DND-41 (cell line): ENCODE results near the gene CDK3.

Source experiments
- ATAC-seq: fragments of 200-7000 bp; cut with Tn5 transposase; 3 replicates; pipeline ENCODE4 v1.9.1; 2021; ENCODE audit warnings: low read depth; ENCODE audit not compliant: insufficient read depth
- DNase-seq: peaks from one replicate; pipeline ENCODE4 v3.0.0-alpha.2; 2020
- H2AFZ ChIP-seq: 2 replicates; pipeline ENCODE4 v1.6.0; 2012; ENCODE audit warnings: low read depth, low read length
- H3K27ac ChIP-seq: 2 replicates; pipeline ENCODE4 v1.5.1; 2012; ENCODE audit warnings: low read length, inconsistent platforms
- H3K27me3 ChIP-seq: fragments of 200-600 bp; sonication (generic); 2 replicates; pipeline ENCODE4 v1.6.0; 2012; ENCODE audit warnings: low read length, mild to moderate bottlenecking, inconsistent platforms; ENCODE audit not compliant: insufficient read depth, poor library complexity
- H3K36me3 ChIP-seq: 2 replicates; pipeline ENCODE4 v1.5.1; 2012; ENCODE audit warnings: low read length, inconsistent platforms; ENCODE audit not compliant: insufficient read depth
- H3K4me1 ChIP-seq: 2 replicates; pipeline ENCODE4 v1.5.1; 2012; ENCODE audit warnings: mild to moderate bottlenecking, low read length; ENCODE audit not compliant: insufficient read depth
- H3K4me2 ChIP-seq: 2 replicates; pipeline ENCODE4 v1.6.0; 2012; ENCODE audit warnings: mild to moderate bottlenecking, moderate library complexity, low read length, inconsistent platforms; ENCODE audit not compliant: insufficient read depth
- H3K4me3 ChIP-seq, 2 experiments: fragments of 200-600 bp in 1 of 2; shearing (Covaris generic) in 1 of 2; 2 replicates each; pipeline ENCODE4 v1.5.1; 2012 to 2016; ENCODE audit warnings: inconsistent platforms in 2 of 2, low read length in 2 of 2, mild to moderate bottlenecking in 2 of 2, low read depth in 1 of 2, moderate library complexity in 1 of 2
- H3K79me2 ChIP-seq: 2 replicates; pipeline ENCODE4 v1.6.0; 2012; ENCODE audit warnings: low read length, inconsistent platforms; ENCODE audit not compliant: insufficient read depth
- H3K9ac ChIP-seq: 2 replicates; pipeline ENCODE4 v1.6.0; 2012; ENCODE audit warnings: low read depth, mild to moderate bottlenecking, inconsistent platforms, low read length, moderate library complexity
- H3K9me3 ChIP-seq: 2 replicates; pipeline ENCODE4 v1.5.1; 2012; ENCODE audit warnings: low read length, moderate library complexity, mild to moderate bottlenecking, inconsistent platforms; ENCODE audit not compliant: insufficient read depth, severe bottlenecking
- H4K20me1 ChIP-seq: 2 replicates; pipeline ENCODE4 v1.6.0; 2012; ENCODE audit warnings: low read length; ENCODE audit not compliant: insufficient read depth
- EZH2 ChIP-seq: IDR thresholded peaks from 3 replicates; pipeline ENCODE4 v1.6.1; 2012; ENCODE audit warnings: borderline replicate concordance, low read depth, mild to moderate bottlenecking, moderate library complexity, low read length, inconsistent platforms; ENCODE audit not compliant: severe bottlenecking
- TF ChIP-seq, protein P1 (sequence below): IDR thresholded peaks from 2 replicates; pipeline ENCODE4 v1.5.1; 2012; ENCODE audit warnings: borderline replicate concordance, low read length, moderate library complexity, mild to moderate bottlenecking; ENCODE audit not compliant: poor library complexity, severe bottlenecking; ENCODE audit errors: extremely low read depth

Gene CDK3

DNA sequence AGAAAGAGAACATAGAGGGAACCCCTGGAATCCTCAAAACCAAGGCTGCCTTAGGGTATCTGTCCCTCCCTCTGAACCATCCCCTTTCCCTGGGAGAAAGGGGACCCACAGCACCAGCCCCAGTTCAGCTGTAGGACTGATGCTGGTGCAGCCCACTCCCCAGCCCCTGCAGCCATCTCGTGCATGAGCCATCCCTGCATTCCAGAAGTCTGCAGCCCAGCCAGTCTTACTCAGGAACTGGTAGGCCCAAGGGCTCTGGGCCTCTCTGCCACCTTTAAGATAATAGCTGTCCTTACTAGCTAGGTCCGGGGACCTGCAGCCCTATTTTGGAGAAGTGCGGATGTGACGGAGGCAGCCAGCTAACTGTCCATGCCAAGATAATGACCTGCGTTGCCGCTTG, 32.5 kb downstream of the CDK3 start:
- no peak for DNase-seq
- Histone ChIP-seq H4K20me1 (no peaks in the 10 kb centered on the region), H3K27me3 (no peaks in the 10 kb centered on the region), H3K4me1 (peaks cover 27% of the 10 kb centered on the region), H3K79me2 (no peaks in the 10 kb centered on the region), H3K4me2 (no peak overlapping the region), H3K9me3 (no peaks in the 10 kb centered on the region), H3K9ac (no peak overlapping the region), H3K4me3 (no peak overlapping the region), H2AFZ (no peak overlapping the region), H3K27ac (no peak overlapping the region), H3K36me3 (peaks cover 2% of the 10 kb centered on the region; the same call in 1 of the 2 replicates)
- TF ChIP-seq, protein P1, sequence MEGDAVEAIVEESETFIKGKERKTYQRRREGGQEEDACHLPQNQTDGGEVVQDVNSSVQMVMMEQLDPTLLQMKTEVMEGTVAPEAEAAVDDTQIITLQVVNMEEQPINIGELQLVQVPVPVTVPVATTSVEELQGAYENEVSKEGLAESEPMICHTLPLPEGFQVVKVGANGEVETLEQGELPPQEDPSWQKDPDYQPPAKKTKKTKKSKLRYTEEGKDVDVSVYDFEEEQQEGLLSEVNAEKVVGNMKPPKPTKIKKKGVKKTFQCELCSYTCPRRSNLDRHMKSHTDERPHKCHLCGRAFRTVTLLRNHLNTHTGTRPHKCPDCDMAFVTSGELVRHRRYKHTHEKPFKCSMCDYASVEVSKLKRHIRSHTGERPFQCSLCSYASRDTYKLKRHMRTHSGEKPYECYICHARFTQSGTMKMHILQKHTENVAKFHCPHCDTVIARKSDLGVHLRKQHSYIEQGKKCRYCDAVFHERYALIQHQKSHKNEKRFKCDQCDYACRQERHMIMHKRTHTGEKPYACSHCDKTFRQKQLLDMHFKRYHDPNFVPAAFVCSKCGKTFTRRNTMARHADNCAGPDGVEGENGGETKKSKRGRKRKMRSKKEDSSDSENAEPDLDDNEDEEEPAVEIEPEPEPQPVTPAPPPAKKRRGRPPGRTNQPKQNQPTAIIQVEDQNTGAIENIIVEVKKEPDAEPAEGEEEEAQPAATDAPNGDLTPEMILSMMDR, result no peak
- no peak for TF ChIP-seq EZH2
- ATAC-seq, result no peak

DNA sequence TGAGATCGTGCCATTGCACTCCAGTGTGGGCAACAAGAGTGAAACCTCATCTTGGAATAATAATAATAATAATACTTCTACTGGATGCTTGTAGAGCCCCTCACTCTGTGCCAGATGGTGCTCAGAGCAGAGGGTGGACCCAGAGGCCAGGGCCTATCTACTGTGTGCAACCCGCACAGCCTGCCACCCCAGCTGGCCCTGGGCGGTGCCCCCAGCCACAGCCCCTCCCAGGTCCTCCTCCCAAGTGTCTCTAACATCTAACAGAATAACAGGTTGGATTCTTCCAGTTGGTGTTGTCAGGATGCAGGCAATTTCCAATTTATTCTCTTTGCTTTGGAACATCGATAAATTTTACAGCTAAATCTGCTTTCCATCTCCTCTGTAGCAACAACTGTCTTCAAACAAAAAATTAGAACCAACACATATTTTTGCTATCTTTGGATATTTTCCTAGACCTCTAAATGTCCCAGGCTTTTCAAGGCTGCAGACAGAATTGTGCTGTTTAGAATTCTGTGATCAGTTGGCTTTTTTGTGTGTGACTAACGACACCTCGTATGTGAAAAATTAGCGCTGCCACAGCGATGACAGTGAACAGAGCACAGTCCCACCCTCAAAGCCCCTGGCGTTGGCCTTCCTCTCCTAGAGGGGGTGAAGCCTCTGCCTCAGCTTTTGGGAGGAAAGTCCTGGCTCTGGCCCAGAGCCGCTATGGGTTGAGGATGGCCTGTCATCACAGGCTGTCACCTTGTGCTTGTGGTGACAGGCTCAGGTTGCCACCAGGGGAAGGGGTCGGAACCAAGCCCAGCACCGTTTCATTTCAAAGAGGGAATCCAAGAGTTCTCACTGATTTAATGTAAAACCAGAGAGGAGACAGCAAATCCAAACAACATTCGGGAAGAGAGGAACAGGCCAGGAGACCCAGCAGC, 34.0 kb downstream of the CDK3 start:
- H3K27ac ChIP-seq, result peak overlapping the region; percentile 37; the same call in 1 of the 2 replicates
- H3K4me1 ChIP-seq, result peaks cover 14% of the 10 kb centered on the region
- H3K4me2 ChIP-seq, result no peak overlapping the region
- H3K9ac ChIP-seq, result no peak overlapping the region
- TF ChIP-seq, protein P1, result no peak
- TF ChIP-seq EZH2, result no peak
- ATAC-seq (no peak), DNase-seq (no peak)
- H3K4me3 ChIP-seq, result no peak overlapping the region
- no peak overlapping the region for H2AFZ ChIP-seq
- H3K27me3 ChIP-seq, result no peaks in the 10 kb centered on the region
- H3K9me3 ChIP-seq, result no peaks in the 10 kb centered on the region
- peaks cover 18% of the 10 kb centered on the region for H3K36me3 ChIP-seq
- H4K20me1 ChIP-seq, result no peaks in the 10 kb centered on the region
- H3K79me2 ChIP-seq, result no peaks in the 10 kb centered on the region

- no peak for ATAC-seq
Measured at GRCh38 chr17:76036497-76037261, 36.0 kb downstream of the CDK3 start.

More at GRCh38 chr17:76036497-76037261, 36.0 kb downstream of the CDK3 start:
- Histone ChIP-seq H3K36me3 (peaks cover 38% of the 10 kb centered on the region), H3K9ac (no peak overlapping the region), H2AFZ (no peak overlapping the region), H3K27me3 (no peaks in the 10 kb centered on the region), H3K4me1 (peaks cover 4% of the 10 kb centered on the region; the same call in 1 of the 2 replicates), H3K4me3 (no peak overlapping the region), H3K4me2 (no peak overlapping the region), H3K27ac (no peak overlapping the region; the same call in 1 of the 2 replicates), H3K79me2 (no peaks in the 10 kb centered on the region), H3K9me3 (no peaks in the 10 kb centered on the region), H4K20me1 (no peaks in the 10 kb centered on the region)
- DNase-seq, result no peak
- TF ChIP-seq, protein P1, result no peak
- TF ChIP-seq EZH2, result no peak
